IMR-90 (cell line): ENCODE measurements around the gene DPY19L1. TPM values are rescaled to one million over a fixed set of nuclear protein-coding genes. Genes with fewer than 3 reads are reported as not detected.

ENCODE experiments used
- ATAC-seq: fragments of 200-7000 bp; cut with Tn5 transposase; 2 replicates; pipeline ENCODE4 v1.9.1; 2020; ENCODE audit warnings: low read depth, mild to moderate bottlenecking, moderate library complexity
- BruUV-seq: library from RNA; stranded (reverse); fragments of 400-500 nt; replicated peaks from 2 replicates; lab custom pipeline; 2021; lab: Mats Ljungman, UMichigan
- CTCF ChIA-PET: fragments of 300-600 bp; formaldehyde crosslinking; extraction: SDS; loops from one replicate; lab custom pipeline; 2021; ENCODE audit warnings: antibody characterized with exemption; lab: Yijun Ruan, JAX
- POLR2A ChIA-PET: fragments of 300-600 bp; sonication (Branson Sonifier 250); formaldehyde crosslinking; loops from one replicate; lab custom pipeline; 2022; ENCODE audit warnings: antibody characterized with exemption; ENCODE audit not compliant: unreplicated experiment; lab: Charles Lee
- DNase-seq: peaks from one replicate; pipeline ENCODE4 v3.0.0; 2013
- H2AFZ ChIP-seq: replicated peaks from 2 replicates; pipeline ENCODE3; 2013; ENCODE audit warnings: low read length, mild to moderate bottlenecking; ENCODE audit not compliant: poor library complexity
- H2AK5ac ChIP-seq: 2 replicates; pipeline ENCODE4 v1.6.1; 2013; ENCODE audit warnings: low read depth, low read length, inconsistent platforms
- H2AK9ac ChIP-seq: replicated peaks from 2 replicates; pipeline ENCODE3; 2013; ENCODE audit warnings: mild to moderate bottlenecking, low read depth, low read length, moderate library complexity; ENCODE audit not compliant: poor library complexity
- H2BK120ac ChIP-seq: 2 replicates; pipeline ENCODE4 v1.6.1; 2013; ENCODE audit warnings: low read depth, low read length, inconsistent platforms
- H2BK15ac ChIP-seq: 3 replicates; pipeline ENCODE4 v1.6.1; 2013; ENCODE audit warnings: low read depth, low read length, inconsistent platforms
- H2BK20ac ChIP-seq: 2 replicates; pipeline ENCODE4 v1.6.1; 2013; ENCODE audit warnings: low read depth, mild to moderate bottlenecking, inconsistent platforms, low read length, moderate library complexity
- H2BK5ac ChIP-seq: 2 replicates; pipeline ENCODE4 v1.6.1; 2013; ENCODE audit warnings: mild to moderate bottlenecking, low read depth, low read length, inconsistent platforms; ENCODE audit not compliant: poor library complexity, severe bottlenecking
- H3K14ac ChIP-seq: replicated peaks from 2 replicates; pipeline ENCODE4 v1.6.1; 2013; ENCODE audit warnings: low read depth, low read length, inconsistent platforms
- H3K18ac ChIP-seq: 2 replicates; pipeline ENCODE4 v1.6.1; 2013; ENCODE audit warnings: low read depth, low read length, control low read depth
- H3K23ac ChIP-seq: 2 replicates; pipeline ENCODE4 v1.6.1; 2013; ENCODE audit warnings: low read depth, low read length, inconsistent platforms
- H3K27ac ChIP-seq: 2 replicates; pipeline ENCODE4 v1.5.1; 2013; ENCODE audit warnings: mild to moderate bottlenecking, control low read depth, low read length; ENCODE audit not compliant: insufficient read depth
- H3K27me3 ChIP-seq: 2 replicates; pipeline ENCODE4 v1.6.1; 2013; ENCODE audit warnings: low read length; ENCODE audit not compliant: control insufficient read depth, insufficient read depth
- H3K36me3 ChIP-seq: 2 replicates; pipeline ENCODE4 v1.6.1; 2013; ENCODE audit warnings: low read length, mixed read lengths; ENCODE audit not compliant: control insufficient read depth, insufficient read depth
- H3K4ac ChIP-seq: 2 replicates; pipeline ENCODE4 v1.6.1; 2013; ENCODE audit warnings: low read depth, low read length, inconsistent platforms
- H3K4me1 ChIP-seq: 2 replicates; pipeline ENCODE4 v1.6.1; 2013; ENCODE audit warnings: low read length, mixed read lengths; ENCODE audit not compliant: control insufficient read depth, insufficient read depth
- H3K4me2 ChIP-seq: 2 replicates; pipeline ENCODE4 v1.6.1; 2013; ENCODE audit warnings: low read depth, mild to moderate bottlenecking, control low read depth, low read length, moderate library complexity
- H3K4me3 ChIP-seq: 2 replicates; pipeline ENCODE4 v1.5.1; 2013; ENCODE audit warnings: low read depth, mild to moderate bottlenecking, control low read depth, low read length, moderate library complexity; ENCODE audit not compliant: insufficient read depth
- H3K56ac ChIP-seq: 2 replicates; pipeline ENCODE4 v1.6.1; 2013; ENCODE audit warnings: low read length, inconsistent platforms; ENCODE audit not compliant: insufficient read depth; ENCODE audit errors: extremely low read depth
- H3K79me1 ChIP-seq, 2 experiments: 2 replicates each; pipeline ENCODE4 v1.6.1; 2013; ENCODE audit warnings: low read length in 2 of 2, inconsistent platforms in 1 of 2, low read depth in 1 of 2
- H3K9ac ChIP-seq: 2 replicates; pipeline ENCODE4 v1.6.1; 2013; ENCODE audit warnings: low read depth, low read length, control low read depth
- H3K9me1 ChIP-seq: 2 replicates; pipeline ENCODE4 v1.6.1; 2013; ENCODE audit warnings: low read length, inconsistent platforms; ENCODE audit not compliant: insufficient read depth
- H3K9me3 ChIP-seq: 2 replicates; pipeline ENCODE4 v1.6.1; 2013; ENCODE audit warnings: low read length; ENCODE audit not compliant: control insufficient read depth, insufficient read depth
- H4K20me1 ChIP-seq: 2 replicates; pipeline ENCODE4 v1.6.1; 2013; ENCODE audit warnings: low read length, inconsistent platforms; ENCODE audit not compliant: insufficient read depth
- H4K5ac ChIP-seq: 2 replicates; pipeline ENCODE4 v1.6.1; 2013; ENCODE audit warnings: mild to moderate bottlenecking, low read depth, low read length, control low read depth
- H4K8ac ChIP-seq, 2 experiments: 2 replicates each; pipeline ENCODE4 v1.6.1; 2013; ENCODE audit warnings: low read depth in 2 of 2, low read length in 2 of 2, control low read depth in 1 of 2, inconsistent platforms in 1 of 2
- H4K91ac ChIP-seq: 2 replicates; pipeline ENCODE4 v1.6.1; 2013; ENCODE audit warnings: low read depth, low read length, inconsistent platforms; ENCODE audit not compliant: insufficient read depth
- BHLHE40 ChIP-seq: fragments of 150-350 bp; IDR thresholded peaks from 2 replicates; pipeline ENCODE4 v1.6.1; 2016; ENCODE audit warnings: mild to moderate bottlenecking, low read depth, low read length
- CHD1 ChIP-seq: IDR thresholded peaks from 2 replicates; pipeline ENCODE4 v1.6.1; 2012; ENCODE audit warnings: low read depth, low read length, improper control_type of control experiment
- CTCF ChIP-seq: conservative IDR thresholded peaks from 2 replicates; pipeline ENCODE4 v1.5.1; 2012; ENCODE audit warnings: mild to moderate bottlenecking, low read depth, low read length, improper control_type of control experiment
- ELK1 ChIP-seq: fragments of 150-350 bp; IDR thresholded peaks from 2 replicates; pipeline ENCODE4 v1.6.1; 2016; ENCODE audit warnings: low read depth, mild to moderate bottlenecking, low read length, moderate library complexity, borderline replicate concordance
- FOS ChIP-seq: fragments of 150-350 bp; IDR thresholded peaks from 2 replicates; pipeline ENCODE4 v1.6.1; 2016; ENCODE audit warnings: low read depth, low read length
- MAFK ChIP-seq: IDR thresholded peaks from 2 replicates; pipeline ENCODE4 v1.6.1; 2012; ENCODE audit warnings: low read depth, low read length, improper control_type of control experiment
- MAZ ChIP-seq: IDR thresholded peaks from 2 replicates; pipeline ENCODE4 v1.6.1; 2012; ENCODE audit warnings: low read depth, mild to moderate bottlenecking, low read length, improper control_type of control experiment, moderate library complexity, borderline replicate concordance
- MXI1 ChIP-seq: IDR thresholded peaks from 2 replicates; pipeline ENCODE4 v1.6.1; 2012; ENCODE audit warnings: low read depth, mild to moderate bottlenecking, low read length, moderate library complexity, borderline replicate concordance
- NFE2L2 ChIP-seq: fragments of 150-350 bp; IDR thresholded peaks from 2 replicates; pipeline ENCODE4 v1.6.1; 2016; ENCODE audit warnings: low read depth, mild to moderate bottlenecking, low read length
- POLR2A ChIP-seq: IDR thresholded peaks from 2 replicates; pipeline ENCODE4 v1.6.1; 2012; ENCODE audit warnings: mild to moderate bottlenecking, low read depth, low read length
- RAD21 ChIP-seq: IDR thresholded peaks from 2 replicates; pipeline ENCODE4 v1.6.1; 2012; ENCODE audit warnings: low read length, improper control_type of control experiment
- RCOR1 ChIP-seq: IDR thresholded peaks from 2 replicates; pipeline ENCODE4 v1.6.1; 2012; ENCODE audit warnings: mild to moderate bottlenecking, low read length, improper control_type of control experiment; ENCODE audit not compliant: insufficient replicate concordance
- RFX5 ChIP-seq: IDR thresholded peaks from 2 replicates; pipeline ENCODE4 v1.8.0; 2012; ENCODE audit warnings: low read depth, mild to moderate bottlenecking, low read length, moderate library complexity
- SMC3 ChIP-seq: fragments of 150-350 bp; IDR thresholded peaks from 2 replicates; pipeline ENCODE4 v1.6.1; 2016; ENCODE audit warnings: low read depth, mild to moderate bottlenecking, antibody characterized with exemption, low read length, moderate library complexity
- USF2 ChIP-seq: fragments of 150-350 bp; IDR thresholded peaks from 2 replicates; pipeline ENCODE4 v1.6.1; 2017; ENCODE audit warnings: mild to moderate bottlenecking, antibody characterized with exemption, low read length, low read depth
- WGBS, 2 experiments: methylation state at CpG; one replicate each; pipeline versions ENCODE4 v1.1.5 to v1.1.7; 2013; ENCODE audit warnings: missing lambda C conversion rate in 2 of 2; ENCODE audit not compliant: insufficient read length in 1 of 2; ENCODE audit errors: extremely low coverage in 2 of 2; 5-methylcytosine and 5-hydroxymethylcytosine counted together
- dilution Hi-C: fragments of 300-500 bp; cut with HindIII; formaldehyde crosslinking; loops from one replicate; pipeline ENCODE4 v1.14.3; 2018; ENCODE audit warnings: low sequenced_read_pairs; ENCODE audit not compliant: unreplicated experiment
- in situ Hi-C: fragments of 300-500 bp; cut with MboI; formaldehyde crosslinking; loops from 3 replicates; pipeline ENCODE4 v1.14.3; 2019; ENCODE audit warnings: low sequenced_read_pairs, inconsistent platforms, mixed read lengths
- intact Hi-C: fragments of 100-400 bp; cut with micrococcal nuclease; formaldehyde crosslinking; loops from 2 replicates; pipeline ENCODE4 v1.10.0; 2022
- polyA plus RNA-seq, 3 experiments: library from polyadenylated mRNA; depleted of rRNA; stranded (reverse); fragments of >200 nt; gene quantifications; 2 replicates each; pipeline ENCODE4 v1.2.3, GENCODE V29; 2012; ENCODE audit warnings: low replicate concordance in 1 of 3
- total RNA-seq: library from RNA; depleted of rRNA; stranded (reverse); fragments of >200 nt; gene quantifications from 2 replicates; pipeline ENCODE4 v1.2.3, GENCODE V29; 2012

The DPY19L1 gene
- total and polyA plus RNA-seq, 2 of the 4 experiments (the other 2 are of a cell fraction), result 12.1 to 12.2 TPM

GRCh38 chr7:34973400-34973760, 63.9 kb downstream of the DPY19L1 start:
- no peak overlapping the region for H2AK5ac ChIP-seq
- ATAC-seq (no peak), DNase-seq (no peak)
- dilution Hi-C loops, result no loop called here
- H2BK20ac ChIP-seq, result no peak overlapping the region
- no peak overlapping the region for H3K18ac ChIP-seq
- no peaks in the 10 kb centered on the region; the same call in 1 of the 2 replicates for H3K9me1 ChIP-seq
- WGBS, 2 experiments, result no CpG with 5 or more reads among the region's 3 CpGs
- no peak overlapping the region for H2BK5ac ChIP-seq
- H4K8ac ChIP-seq, result no peak overlapping the region
- no peak overlapping the region for H3K9ac ChIP-seq
- no peaks in the 10 kb centered on the region for H3K4me1 ChIP-seq
- no peak overlapping the region for H3K4me2 ChIP-seq
- TF ChIP-seq NFE2L2 (no peak), SMC3 (no peak), MAFK (no peak), MAZ (no peak), CHD1 (no peak), POLR2A (no peak), RAD21 (no peak), RFX5 (no peak), RCOR1 (no peak), MXI1 (no peak), CTCF (no peak), FOS (no peak), USF2 (no peak), ELK1 (no peak), BHLHE40 (no peak)
- no peak overlapping the region for H3K4ac ChIP-seq
- no peak overlapping the region for H2BK120ac ChIP-seq
- H3K36me3 ChIP-seq, result peaks cover 5% of the 10 kb centered on the region; the same call in 1 of the 2 replicates
- intact Hi-C loops, result no loop called here
- H3K79me1 ChIP-seq, result no peaks in the 10 kb centered on the region
- no peak overlapping the region for H4K91ac ChIP-seq
- H3K23ac ChIP-seq, result no peak overlapping the region
- no TSS peak for BruUV-seq
- H3K14ac ChIP-seq, result no peak overlapping the region
- no peaks in the 10 kb centered on the region for H3K9me3 ChIP-seq
- H3K56ac ChIP-seq, result no peak overlapping the region
- H2AFZ ChIP-seq, result no peak overlapping the region
- H3K27me3 ChIP-seq, result no peaks in the 10 kb centered on the region
- in situ Hi-C loops, result no loop called here
- CTCF ChIA-PET, result no interaction called here
- no peak overlapping the region for H4K5ac ChIP-seq
- no peaks in the 10 kb centered on the region for H4K20me1 ChIP-seq
- no peak overlapping the region for H3K27ac ChIP-seq
- no peak overlapping the region for H2BK15ac ChIP-seq
- H2AK9ac ChIP-seq, result no peak overlapping the region
- no peak overlapping the region for H3K4me3 ChIP-seq
- POLR2A ChIA-PET, result no interaction called here
